GM18498 (cell line): ENCODE measurements around the gene DUSP28.
"Not testable (repeated sequence)": the region's sequence is repeated elsewhere in the genome, so short reads cannot be mapped to it uniquely, and the experiment has no call there.

ENCODE experiments used
- ATAC-seq: cut with Tn5 transposase; IDR thresholded peaks from one replicate; pipeline ENCODE4 v1.9.1; 2021; ENCODE audit warnings: mild to moderate bottlenecking, moderate library complexity; ENCODE audit not compliant: unreplicated experiment

Gene DUSP28

DNA sequence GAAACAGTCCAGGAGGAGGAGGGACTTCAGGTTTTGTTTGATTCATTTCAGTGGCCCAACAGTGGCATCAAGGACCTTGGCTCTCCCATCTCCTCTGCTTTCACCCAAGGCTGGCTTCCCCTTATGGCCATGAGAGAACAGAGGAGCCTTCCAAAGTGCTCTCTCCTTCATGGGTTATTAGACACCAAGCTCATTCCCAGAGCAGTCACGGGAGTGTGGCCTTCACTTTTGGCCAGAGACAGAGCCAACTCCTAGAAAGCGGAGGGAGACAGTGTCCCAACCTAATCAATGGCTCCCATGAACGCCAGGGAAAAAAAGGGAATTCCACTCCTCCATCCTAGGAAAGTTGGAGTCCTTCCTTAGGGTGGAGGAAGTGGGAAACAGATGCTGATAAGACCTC lies 871 bp upstream of the DUSP28 start:
- no peak for ATAC-seq

DNA sequence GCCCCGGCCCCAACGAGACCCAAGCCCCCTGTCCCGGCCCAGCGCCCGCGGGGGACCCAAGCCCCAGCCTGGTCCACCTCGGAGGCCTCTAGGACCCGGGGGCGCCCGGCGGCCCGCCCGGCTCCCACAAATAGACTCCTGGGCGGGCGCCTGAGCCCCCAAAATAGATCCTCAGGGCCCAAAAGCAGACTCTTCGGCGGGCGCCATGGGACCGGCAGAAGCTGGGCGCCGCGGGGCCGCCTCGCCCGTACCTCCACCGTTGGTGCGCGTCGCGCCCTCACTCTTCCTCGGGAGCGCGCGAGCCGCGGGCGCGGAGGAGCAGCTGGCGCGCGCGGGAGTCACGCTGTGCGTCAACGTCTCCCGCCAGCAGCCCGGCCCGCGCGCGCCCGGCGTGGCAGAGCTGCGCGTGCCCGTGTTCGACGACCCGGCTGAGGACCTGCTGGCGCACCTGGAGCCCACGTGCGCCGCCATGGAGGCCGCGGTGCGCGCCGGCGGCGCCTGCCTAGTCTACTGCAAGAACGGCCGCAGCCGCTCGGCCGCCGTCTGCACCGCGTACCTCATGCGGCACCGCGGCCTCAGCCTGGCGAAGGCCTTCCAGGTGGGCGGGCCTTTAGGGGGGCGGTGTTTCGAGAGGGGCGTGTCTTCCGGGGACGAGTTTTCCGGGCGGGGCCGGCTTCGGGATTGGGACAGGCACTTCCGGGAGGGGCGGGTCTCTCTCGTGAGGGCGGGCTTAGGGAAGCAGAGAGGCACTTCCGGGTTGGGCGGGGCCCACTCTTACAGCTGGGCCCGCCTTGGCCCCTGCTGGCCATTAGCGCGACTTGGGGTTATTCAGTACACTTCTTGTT lies 545 bp downstream of the DUSP28 start:
- peak; percentile 58 for ATAC-seq

DNA sequence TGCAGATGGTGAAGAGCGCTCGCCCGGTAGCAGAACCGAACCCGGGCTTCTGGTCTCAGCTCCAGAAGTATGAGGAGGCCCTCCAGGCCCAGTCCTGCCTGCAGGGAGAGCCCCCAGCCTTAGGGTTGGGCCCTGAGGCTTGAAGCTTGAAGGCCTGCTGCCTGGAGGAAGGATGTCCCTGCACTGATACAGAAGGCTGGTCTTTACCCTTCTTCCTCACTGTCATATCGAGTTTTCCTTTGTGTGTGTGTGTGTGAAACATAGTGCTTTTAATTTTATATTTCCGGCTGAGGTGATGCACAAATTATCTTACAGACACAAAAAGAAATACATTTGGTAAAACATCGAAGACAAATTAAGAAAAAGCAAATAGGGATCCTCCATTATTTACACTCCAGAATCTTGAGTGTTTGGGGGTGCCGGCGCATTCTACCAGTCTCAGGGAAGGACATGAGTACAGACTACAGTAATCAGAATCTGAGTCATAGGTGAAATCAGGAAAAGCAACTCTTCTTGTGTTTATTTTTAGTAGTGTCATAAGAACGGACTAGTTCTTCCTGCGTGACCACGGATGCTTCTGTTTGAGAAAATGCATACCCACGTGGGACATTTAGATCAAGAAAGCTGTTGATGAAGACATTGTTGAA lies 1.3 kb downstream of the DUSP28 start:
- peak; percentile 7 for ATAC-seq

- not testable (repeated sequence) for ATAC-seq
Measured at GRCh38 chr2:240563231-240563630, 3.1 kb downstream of the DUSP28 start.

GRCh38 chr2:240563951-240564560 lies 3.9 kb downstream of the DUSP28 start:
- ATAC-seq = no peak

DNA sequence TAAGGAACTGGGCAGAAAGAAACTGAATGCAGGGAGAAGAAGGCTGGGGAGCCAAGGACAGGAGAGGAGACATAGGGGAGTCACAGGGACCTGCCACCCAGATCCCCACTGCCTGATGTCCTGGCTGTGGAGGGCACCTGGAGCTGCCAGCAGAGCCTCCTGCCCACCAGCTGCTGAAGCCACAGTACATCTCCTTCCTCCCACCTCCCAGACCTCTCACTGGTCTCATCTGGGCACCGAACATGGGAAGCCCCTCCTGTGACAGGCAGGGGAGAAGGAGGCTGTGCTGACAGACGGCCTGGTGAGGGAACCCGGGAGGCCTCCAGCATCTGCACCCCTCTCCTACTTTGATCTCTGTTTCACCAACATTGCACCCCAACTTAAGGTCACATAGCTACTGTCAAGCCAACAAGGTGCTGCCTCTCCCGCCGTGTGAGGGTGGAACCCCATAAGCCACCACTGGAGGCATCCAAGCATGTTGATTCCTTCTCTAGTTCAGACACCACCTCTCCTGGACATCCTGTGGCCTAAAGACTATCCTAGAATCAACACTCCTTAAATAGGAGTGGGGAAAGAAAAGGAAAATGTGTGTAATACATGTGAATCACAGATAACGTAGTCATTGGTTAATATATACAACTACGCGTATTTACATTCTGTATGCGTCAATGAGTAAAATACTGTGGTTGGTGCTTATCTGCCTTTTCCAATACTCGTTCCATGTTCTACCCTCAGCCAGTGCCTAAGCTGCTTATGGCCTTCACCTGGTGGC lies 4.6 kb downstream of the DUSP28 start:
- ATAC-seq = no peak

- ATAC-seq = peak; percentile 37
Measured at GRCh38 chr2:240565333-240566202, 5.4 kb downstream of the DUSP28 start.

GRCh38 chr2:240566203-240567136 lies 6.3 kb downstream of the DUSP28 start:
- ATAC-seq = peak; percentile 55

- ATAC-seq = no peak
Measured at GRCh38 chr2:240567137-240567871, 7.1 kb downstream of the DUSP28 start.

- peak; percentile 37 for ATAC-seq
Measured at GRCh38 chr2:240567872-240568677, 7.9 kb downstream of the DUSP28 start, which contains the start of gene RNPEPL1. TSS of gene RNPEPL1 (plus strand) at chr2:240568484. CDS start at chr2:240568587, 103 bp downstream.

GRCh38 chr2:240568678-240569522 lies 8.7 kb downstream of the DUSP28 start:
- peak; percentile 24 for ATAC-seq

DNA sequence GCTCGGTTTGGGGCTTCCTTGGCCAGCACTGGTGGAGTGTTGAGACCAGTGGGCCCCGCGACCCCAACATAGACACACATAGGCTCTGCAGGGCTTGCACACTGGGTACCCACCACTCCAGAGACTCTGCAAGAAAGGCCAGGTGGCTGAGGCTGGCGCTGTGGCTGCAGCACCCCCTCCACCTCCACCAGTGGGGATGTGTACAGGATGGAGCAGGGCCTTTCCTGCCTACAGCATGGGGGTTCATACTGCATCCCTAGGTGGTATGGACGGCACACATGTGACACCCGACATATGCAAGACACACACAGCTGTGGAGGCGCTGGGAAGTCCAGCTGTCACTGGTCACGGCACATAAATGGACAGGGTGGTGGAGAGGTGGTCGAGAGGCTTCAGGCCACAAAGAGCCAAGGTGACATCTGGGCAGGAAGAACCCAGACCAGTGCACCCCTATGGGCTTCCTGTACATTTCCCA lies 9.4 kb downstream of the DUSP28 start:
- no peak for ATAC-seq

GRCh38 chr2:240569998-240570530 lies 9.9 kb downstream of the DUSP28 start:
- ATAC-seq = no peak

DNA sequence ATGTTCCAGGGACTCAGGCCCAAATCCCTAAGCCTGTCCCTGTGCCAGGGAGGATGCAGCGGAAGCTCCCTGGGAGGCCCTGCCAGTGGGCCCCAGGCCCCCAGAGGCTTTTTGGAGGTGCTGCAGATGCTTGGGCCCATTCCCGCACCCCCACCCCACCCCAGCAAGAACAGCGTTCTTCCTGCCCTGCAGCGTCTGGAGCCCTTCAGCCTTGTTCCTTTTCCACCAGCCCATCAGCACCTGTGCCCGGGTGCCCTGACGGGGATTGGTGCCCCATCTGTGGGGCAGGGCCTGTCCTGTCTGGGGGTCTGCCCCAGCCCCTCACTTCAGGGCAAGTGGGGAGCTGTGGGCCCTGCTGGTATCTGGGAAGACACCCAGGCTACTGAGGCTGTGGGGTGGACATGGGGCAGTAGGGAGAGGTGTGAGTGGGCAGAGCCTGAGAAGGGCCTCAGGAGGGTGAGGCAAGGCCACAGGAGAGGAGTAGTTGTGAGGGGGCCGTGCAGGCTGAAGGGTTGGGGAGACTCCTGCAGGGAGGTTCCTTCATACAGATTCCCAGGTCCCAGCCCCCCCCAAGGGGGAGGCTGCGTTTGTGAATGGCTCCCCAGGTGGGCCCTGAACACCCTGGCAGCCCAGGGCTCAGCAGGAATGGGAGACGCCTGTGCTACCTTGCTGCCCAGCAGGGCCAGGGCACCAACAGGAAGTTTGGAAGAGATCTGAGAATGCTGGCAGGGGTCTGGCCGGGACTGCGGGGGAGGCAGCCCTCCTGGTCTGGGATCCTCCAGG lies 10.6 kb downstream of the DUSP28 start:
- ATAC-seq = no peak

GRCh38 chr2:240571314-240571973 lies 11.3 kb downstream of the DUSP28 start:
- ATAC-seq = no peak
